Measurements from ENCODE around the gene KCNIP2. TPM values are rescaled to one million over a fixed set of nuclear protein-coding genes. Genes with fewer than 3 reads are reported as not detected.

KCNIP2 gene
- total and polyA plus RNA-seq, 5 donors from 2014 or later = 0.08 to 1.6 TPM; not detected in 3

DNA sequence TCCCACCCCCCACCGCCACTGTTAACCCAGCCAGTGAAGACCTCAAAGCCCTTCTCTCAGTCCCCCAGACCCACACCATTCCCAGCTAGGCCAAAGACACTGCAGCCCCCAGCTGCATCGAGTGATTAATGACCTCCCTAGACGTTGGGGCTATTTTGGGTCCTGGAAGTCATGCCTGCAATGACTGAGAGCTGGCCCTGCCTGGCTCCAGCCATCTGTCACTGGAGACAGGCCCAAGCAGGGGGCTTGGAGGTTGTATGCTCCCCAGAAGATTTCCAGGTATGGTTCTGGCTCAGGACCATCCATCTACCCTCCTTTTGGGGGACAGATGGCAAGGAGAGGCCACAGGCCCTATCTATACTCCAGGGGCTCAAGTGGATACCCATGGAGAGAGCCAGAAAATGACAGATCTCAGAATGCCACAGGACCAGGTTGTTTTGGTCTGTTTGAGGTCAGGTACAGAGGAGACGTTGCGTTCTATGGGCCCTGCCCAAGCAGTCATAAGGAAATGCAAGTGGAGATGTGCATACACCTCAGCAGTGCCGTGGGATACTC lies 5.1 kb downstream of the KCNIP2 start:
- DNase-seq (no peak), ATAC-seq (ENCODE audit: low read depth in 2 of 2) (no peak)
- peaks cover 56% of the 10 kb centered on the region for H3K4me1 ChIP-seq (ENCODE audit: control insufficient read depth, insufficient read depth, low read length, poor library complexity, severe bottlenecking)
- no peaks in the 10 kb centered on the region for H3K27me3 ChIP-seq (ENCODE audit: control insufficient read depth, insufficient read depth, low read length)
- no peaks in the 10 kb centered on the region for H3K27me3 Mint-ChIP-seq
- peak overlapping the region in 3 of 4 donors; percentile 48 to 91 (median 83) for H3K4me3 Mint-ChIP-seq
- H3K36me3 ChIP-seq (ENCODE audit: control insufficient read depth, insufficient read depth, low read length) = no peaks in the 10 kb centered on the region
- H3K9me3 ChIP-seq (ENCODE audit: control insufficient read depth in 2 of 2, low read length in 2 of 2) = no peaks in the 10 kb centered on the region
- no peak overlapping the region for H3K4me3 ChIP-seq (ENCODE audit: low read depth, low read length)
- H3K27ac ChIP-seq (ENCODE audit: insufficient read depth, low read length, poor library complexity, severe bottlenecking) = no peak overlapping the region
- H3K4me1 Mint-ChIP-seq = peaks cover 8 to 61% (median 36%) of the 10 kb centered on the region in 4 donors
- H3K27ac Mint-ChIP-seq = peak overlapping the region in 1 of 3 donors; percentile 87
- H3K9me3 Mint-ChIP-seq = no peaks in the 10 kb centered on the region
- no peaks in the 10 kb centered on the region for H3K36me3 Mint-ChIP-seq

DNA sequence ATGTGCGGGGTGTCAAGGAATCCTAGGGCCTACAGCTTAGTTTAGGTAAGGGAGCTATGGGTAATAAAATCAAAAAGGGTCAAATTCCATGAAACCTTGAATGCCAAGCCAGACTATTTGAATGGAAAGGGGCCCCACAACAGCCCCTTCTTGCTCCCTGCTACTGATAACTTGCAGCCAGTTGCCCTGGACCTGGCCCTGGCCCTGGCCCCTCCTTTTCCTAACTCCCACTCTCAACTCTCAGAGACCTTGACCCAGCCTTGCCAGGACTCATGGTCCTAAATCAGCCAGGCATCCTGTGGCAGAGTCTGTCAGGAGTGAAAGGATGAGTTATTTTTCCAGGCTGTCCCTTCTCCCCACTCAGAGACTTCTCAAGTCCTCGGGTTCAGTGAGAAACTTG lies 5.9 kb downstream of the KCNIP2 start:
- no peak for DNase-seq
- Histone ChIP-seq H3K36me3 (ENCODE audit: control insufficient read depth, insufficient read depth, low read length) (no peaks in the 10 kb centered on the region), H3K4me1 (ENCODE audit: control insufficient read depth, insufficient read depth, low read length, poor library complexity, severe bottlenecking) (peaks cover 55% of the 10 kb centered on the region), H3K9me3 (ENCODE audit: control insufficient read depth in 2 of 2, low read length in 2 of 2) (no peaks in the 10 kb centered on the region), H3K27me3 (ENCODE audit: control insufficient read depth, insufficient read depth, low read length) (no peaks in the 10 kb centered on the region), H3K27ac (ENCODE audit: insufficient read depth, low read length, poor library complexity, severe bottlenecking) (no peak overlapping the region), H3K4me3 (ENCODE audit: low read depth, low read length) (no peak overlapping the region)
- ATAC-seq (ENCODE audit: low read depth in 2 of 2) = no peak
- no peak overlapping the region for H3K27ac Mint-ChIP-seq
- H3K27me3 Mint-ChIP-seq = no peaks in the 10 kb centered on the region
- H3K36me3 Mint-ChIP-seq = no peaks in the 10 kb centered on the region
- peaks cover 6 to 63% (median 38%) of the 10 kb centered on the region in 4 donors for H3K4me1 Mint-ChIP-seq
- no peaks in the 10 kb centered on the region for H3K9me3 Mint-ChIP-seq
- H3K4me3 Mint-ChIP-seq = peak overlapping the region in 1 of 4 donors; percentile 33

DNA sequence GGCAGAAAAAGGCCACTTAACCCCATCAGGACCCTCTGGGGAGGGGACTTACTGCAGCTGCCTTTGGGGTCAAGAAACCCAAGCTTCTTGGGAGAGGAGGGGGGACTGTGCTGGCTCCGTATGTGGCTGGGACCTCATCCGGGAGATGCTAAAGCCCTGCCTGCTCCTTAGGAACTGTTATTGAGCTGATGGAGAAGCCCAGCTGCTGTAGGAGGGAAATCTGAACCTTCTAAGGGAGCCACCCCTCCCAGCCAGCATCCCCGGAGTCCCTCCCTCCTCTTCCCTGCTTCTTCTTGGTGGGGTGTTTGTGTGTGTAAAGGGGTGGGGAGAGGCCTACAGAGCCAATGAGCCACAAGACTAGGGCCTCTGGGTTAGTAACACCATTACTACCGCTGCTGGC lies 8.2 kb downstream of the KCNIP2 start:
- no peaks in the 10 kb centered on the region for H3K36me3 ChIP-seq (ENCODE audit: control insufficient read depth, insufficient read depth, low read length)
- no peak for ATAC-seq (ENCODE audit: low read depth in 2 of 2)
- peak overlapping the region in 1 of 4 donors; percentile 72 for H3K4me3 Mint-ChIP-seq

DNA sequence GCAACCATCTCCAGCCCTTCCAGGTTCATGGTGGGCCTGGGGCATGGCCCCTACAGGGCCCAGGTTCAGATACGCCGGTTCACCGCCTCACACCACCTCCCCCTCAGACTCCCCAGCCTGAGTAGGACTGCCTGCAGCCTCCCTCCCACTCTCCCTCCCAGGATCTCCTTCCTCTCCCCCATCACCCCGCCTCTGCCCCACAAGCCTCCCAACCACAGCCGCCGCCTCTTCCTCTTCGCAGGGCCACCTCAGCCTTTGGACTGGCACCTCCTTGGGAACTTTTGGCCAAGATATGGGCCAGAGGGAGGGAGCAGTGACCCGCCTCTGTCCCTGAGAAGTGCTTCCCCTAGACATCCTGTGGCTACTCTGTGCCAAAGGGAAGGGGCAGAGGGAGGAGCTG lies 9.3 kb downstream of the KCNIP2 start:
- peak overlapping the region in 2 of 4 donors; percentile 11 to 72 for H3K4me3 Mint-ChIP-seq
- Histone ChIP-seq H3K27me3 (ENCODE audit: control insufficient read depth, insufficient read depth, low read length) (no peaks in the 10 kb centered on the region), H3K9me3 (ENCODE audit: control insufficient read depth in 2 of 2, low read length in 2 of 2) (no peaks in the 10 kb centered on the region), H3K4me1 (ENCODE audit: control insufficient read depth, insufficient read depth, low read length, poor library complexity, severe bottlenecking) (peaks cover 52% of the 10 kb centered on the region), H3K4me3 (ENCODE audit: low read depth, low read length) (no peak overlapping the region), H3K36me3 (ENCODE audit: control insufficient read depth, insufficient read depth, low read length) (no peaks in the 10 kb centered on the region), H3K27ac (ENCODE audit: insufficient read depth, low read length, poor library complexity, severe bottlenecking) (peak overlapping the region; percentile 7)
- H3K27me3 Mint-ChIP-seq = peaks cover 7% of the 10 kb centered on the region
- no peaks in the 10 kb centered on the region for H3K36me3 Mint-ChIP-seq
- H3K4me1 Mint-ChIP-seq = peaks cover 5 to 63% (median 37%) of the 10 kb centered on the region in 4 donors
- no peak for ATAC-seq (ENCODE audit: low read depth in 2 of 2)
- DNase-seq = no peak
- H3K27ac Mint-ChIP-seq = peak overlapping the region; percentile 66 to 91 (median 78)
- H3K9me3 Mint-ChIP-seq = peaks cover 0 to 3% (median 0%) of the 10 kb centered on the region in 7 donors

More for the DNA sequence above, 8.2 kb downstream of the KCNIP2 start:
- Mint-ChIP-seq H3K36me3 (no peaks in the 10 kb centered on the region), H3K27ac (peak overlapping the region in 1 of 3 donors; percentile 20), H3K4me1 (peaks cover 5 to 62% (median 38%) of the 10 kb centered on the region in 4 donors), H3K27me3 (peaks cover 6% of the 10 kb centered on the region), H3K9me3 (peaks cover 0 to 3% (median 0%) of the 10 kb centered on the region in 7 donors)
- Histone ChIP-seq H3K9me3 (ENCODE audit: control insufficient read depth in 2 of 2, low read length in 2 of 2) (no peaks in the 10 kb centered on the region), H3K27ac (ENCODE audit: insufficient read depth, low read length, poor library complexity, severe bottlenecking) (no peak overlapping the region), H3K4me3 (ENCODE audit: low read depth, low read length) (no peak overlapping the region), H3K4me1 (ENCODE audit: control insufficient read depth, insufficient read depth, low read length, poor library complexity, severe bottlenecking) (peaks cover 55% of the 10 kb centered on the region), H3K27me3 (ENCODE audit: control insufficient read depth, insufficient read depth, low read length) (no peaks in the 10 kb centered on the region)
- DNase-seq = no peak

DNA sequence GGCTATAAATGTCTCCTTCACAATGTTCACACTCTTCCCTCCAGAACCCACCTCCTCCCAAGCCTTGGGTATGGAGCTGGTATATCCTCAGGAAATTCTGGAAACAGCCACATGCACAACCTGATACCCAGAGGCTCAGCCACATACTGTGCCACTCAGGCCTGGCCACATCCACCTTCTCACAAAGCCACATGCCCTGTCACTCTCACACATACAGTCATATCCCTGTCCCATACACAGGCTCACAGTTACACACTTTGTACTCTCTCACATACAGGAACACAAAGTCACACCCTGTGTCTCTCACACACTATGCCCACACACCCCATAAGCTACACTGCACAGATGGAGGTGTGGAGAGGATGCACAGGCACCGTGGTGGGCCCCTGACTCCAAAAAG lies 10.1 kb downstream of the KCNIP2 start:
- Histone ChIP-seq H3K27me3 (ENCODE audit: control insufficient read depth, insufficient read depth, low read length) (no peaks in the 10 kb centered on the region), H3K4me3 (ENCODE audit: low read depth, low read length) (no peak overlapping the region), H3K27ac (ENCODE audit: insufficient read depth, low read length, poor library complexity, severe bottlenecking) (no peak overlapping the region), H3K9me3 (ENCODE audit: control insufficient read depth in 2 of 2, low read length in 2 of 2) (no peaks in the 10 kb centered on the region), H3K36me3 (ENCODE audit: control insufficient read depth, insufficient read depth, low read length) (no peaks in the 10 kb centered on the region), H3K4me1 (ENCODE audit: control insufficient read depth, insufficient read depth, low read length, poor library complexity, severe bottlenecking) (peaks cover 55% of the 10 kb centered on the region)
- Mint-ChIP-seq H3K27ac (peak overlapping the region; percentile 78 to 94 (median 91)), H3K4me1 (peaks cover 5 to 63% (median 35%) of the 10 kb centered on the region in 4 donors), H3K4me3 (peak overlapping the region in 2 of 4 donors; percentile 46 to 65), H3K9me3 (peaks cover 0 to 3% (median 0%) of the 10 kb centered on the region in 7 donors), H3K36me3 (no peaks in the 10 kb centered on the region), H3K27me3 (peaks cover 7% of the 10 kb centered on the region)
- ATAC-seq (ENCODE audit: low read depth in 2 of 2) (no peak), DNase-seq (no peak)

DNA sequence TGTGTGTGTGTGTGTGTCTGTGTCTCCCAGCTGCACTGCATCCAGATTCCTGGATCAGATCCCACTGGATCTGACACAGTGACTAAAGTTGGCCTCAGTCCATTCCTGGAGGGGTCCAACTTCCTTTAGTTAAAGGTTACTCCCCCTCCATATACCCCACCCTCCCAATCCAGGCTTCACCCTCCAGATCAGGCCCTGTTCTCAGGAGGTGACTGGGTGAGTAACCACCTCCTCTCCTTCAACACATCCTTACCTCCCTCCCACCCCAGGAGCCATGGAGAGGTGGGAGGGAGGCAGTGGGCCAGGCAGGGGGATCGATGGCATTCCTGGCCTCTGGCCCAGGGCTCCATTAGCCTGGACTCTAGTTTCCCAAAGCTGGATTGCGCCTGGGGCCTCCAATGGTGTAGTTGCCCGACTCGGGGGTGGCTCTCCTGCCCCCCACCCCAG lies 11.3 kb downstream of the KCNIP2 start:
- no peaks in the 10 kb centered on the region for H3K36me3 Mint-ChIP-seq
- ATAC-seq (ENCODE audit: low read depth in 2 of 2) = no peak
- H3K27ac Mint-ChIP-seq = peak overlapping the region; percentile 94 to 99 (median 99)
- Histone ChIP-seq H3K4me3 (ENCODE audit: low read depth, low read length) (no peak overlapping the region), H3K36me3 (ENCODE audit: control insufficient read depth, insufficient read depth, low read length) (no peaks in the 10 kb centered on the region), H3K4me1 (ENCODE audit: control insufficient read depth, insufficient read depth, low read length, poor library complexity, severe bottlenecking) (peaks cover 55% of the 10 kb centered on the region), H3K27me3 (ENCODE audit: control insufficient read depth, insufficient read depth, low read length) (no peaks in the 10 kb centered on the region), H3K27ac (ENCODE audit: insufficient read depth, low read length, poor library complexity, severe bottlenecking) (peak overlapping the region; percentile 95), H3K9me3 (ENCODE audit: control insufficient read depth in 2 of 2, low read length in 2 of 2) (no peaks in the 10 kb centered on the region)
- DNase-seq = no peak
- H3K4me1 Mint-ChIP-seq = peaks cover 5 to 70% (median 35%) of the 10 kb centered on the region in 4 donors
- H3K27me3 Mint-ChIP-seq = peaks cover 7% of the 10 kb centered on the region
- peak overlapping the region in 1 of 4 donors; percentile 65 for H3K4me3 Mint-ChIP-seq
- peaks cover 0 to 3% (median 0%) of the 10 kb centered on the region in 7 donors for H3K9me3 Mint-ChIP-seq

DNA sequence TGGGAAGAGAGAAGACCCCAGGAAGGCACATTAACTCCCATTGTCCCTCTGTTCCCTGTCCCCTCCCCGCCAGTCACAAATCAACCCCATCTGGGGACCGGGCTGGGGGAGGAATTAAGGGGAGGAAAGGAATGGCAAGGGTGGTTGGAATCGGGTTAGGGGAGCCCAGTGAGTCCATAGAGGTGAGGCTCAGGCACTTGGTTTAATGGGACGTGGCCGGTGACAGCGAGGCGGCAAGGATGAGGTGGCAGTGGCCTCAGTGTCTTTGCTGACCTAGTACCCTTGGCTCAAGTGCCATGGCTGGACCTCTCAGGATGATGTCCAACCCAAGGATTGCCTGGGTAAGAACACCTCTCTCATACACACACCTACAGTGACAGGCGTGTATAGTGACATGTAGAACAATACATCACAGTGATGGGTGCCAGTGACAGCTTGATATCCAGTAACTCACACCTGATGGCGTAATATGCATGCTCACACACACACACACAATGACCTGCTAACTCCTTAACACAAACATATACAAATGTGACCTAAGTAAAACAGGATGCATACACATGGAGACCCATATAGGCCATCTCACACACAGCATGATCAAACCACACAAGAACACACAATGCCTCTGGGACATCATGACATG lies 12.3 kb downstream of the KCNIP2 start:
- H3K27me3 Mint-ChIP-seq = peaks cover 7% of the 10 kb centered on the region
- H3K4me3 Mint-ChIP-seq = peak overlapping the region; percentile 88 to 99 (median 96)

More for the DNA sequence above, 12.3 kb downstream of the KCNIP2 start:
- Mint-ChIP-seq H3K27ac (peak overlapping the region; percentile 99 to 100 (median 99)), H3K4me1 (peaks cover 5 to 79% (median 36%) of the 10 kb centered on the region in 4 donors), H3K9me3 (peaks cover 0 to 3% (median 0%) of the 10 kb centered on the region in 7 donors), H3K36me3 (no peaks in the 10 kb centered on the region)
- DNase-seq (no peak), ATAC-seq (ENCODE audit: low read depth in 2 of 2) (no peak)
- Histone ChIP-seq H3K4me3 (ENCODE audit: low read depth, low read length) (peak overlapping the region; percentile 61), H3K27ac (ENCODE audit: insufficient read depth, low read length, poor library complexity, severe bottlenecking) (peak overlapping the region; percentile 95), H3K9me3 (ENCODE audit: control insufficient read depth in 2 of 2, low read length in 2 of 2) (no peaks in the 10 kb centered on the region), H3K27me3 (ENCODE audit: control insufficient read depth, insufficient read depth, low read length) (no peaks in the 10 kb centered on the region), H3K4me1 (ENCODE audit: control insufficient read depth, insufficient read depth, low read length, poor library complexity, severe bottlenecking) (peaks cover 55% of the 10 kb centered on the region), H3K36me3 (ENCODE audit: control insufficient read depth, insufficient read depth, low read length) (no peaks in the 10 kb centered on the region)
